ENCODE data around the gene CDH23. TPM values are rescaled to one million over a fixed set of nuclear protein-coding genes. Genes with fewer than 3 reads are reported as not detected.

CDH23 gene
- polyA plus RNA-seq, 2 of the 4 experiments (the other 2 are of a cell fraction), result 1.1 to 2.3 TPM

- no peaks in the 10 kb centered on the region for H3K9me3 ChIP-seq
- ChIA-PET CTCF (interaction anchor here (1.1 to 8.7 kb wide), 4 partner anchors 7 to 44 kb away, joined by 3 to 57 read pairs (median 4); no protein-coding TSS in a partner anchor), POLR2A (interaction anchor here (0.6 kb wide), 1 partner anchor 19 kb away, joined by 3 read pairs; no protein-coding TSS in a partner anchor)
- DNase-seq (ENCODE audit: low read depth in 1 of 2, low spot score in 1 of 2) (no peak), ATAC-seq (no peak), FAIRE-seq (no peak)
- TF ChIP-seq TP53 (CRISPR knock-in tag; IDR thresholded peaks at IDR 0.05), result no peak
- no peak for TF ChIP-seq HES2 (IDR thresholded peaks at IDR 0.05)
- no peak for TF ChIP-seq ELK1 (IDR thresholded peaks at IDR 0.05; ENCODE audit: low read depth, low read length)
- TF ChIP-seq BCL3 (IDR thresholded peaks at IDR 0.05), result no peak
- no peak for TF ChIP-seq HDAC2 (IDR thresholded peaks at IDR 0.05)
- TF ChIP-seq EHMT2 (IDR thresholded peaks at IDR 0.05; ENCODE audit: low read depth), result no peak
- TF ChIP-seq NR3C1 (IDR thresholded peaks at IDR 0.05), result no peak
- no peak for TF ChIP-seq MAFK (IDR thresholded peaks at IDR 0.05; ENCODE audit: partially characterized antibody)
- no peak for TF ChIP-seq RFX5 (IDR thresholded peaks at IDR 0.05)
- no peak for TF ChIP-seq CTCF (IDR thresholded peaks at IDR 0.05)
- TF ChIP-seq PHF8 (IDR thresholded peaks at IDR 0.05; ENCODE audit: borderline replicate concordance, low read depth), result no peak
- TF ChIP-seq MAX (IDR thresholded peaks at IDR 0.05), result no peak
- TF ChIP-seq JUNB (IDR thresholded peaks at IDR 0.05), result no peak
- no peak for TF ChIP-seq RARB (CRISPR knock-in tag; IDR thresholded peaks at IDR 0.05)
- TF ChIP-seq KDM5A (IDR thresholded peaks at IDR 0.05), result no peak
- TF ChIP-seq POLR2A (IDR thresholded peaks at IDR 0.05; ENCODE audit: low read length), result no peak
- no peak for TF ChIP-seq BHLHE40 (IDR thresholded peaks at IDR 0.05; ENCODE audit: low read depth, low read length)
- no peak overlapping the region for H3K4me3 ChIP-seq
- WGBS (ENCODE audit: missing lambda C conversion rate), result 51% methylated on average over 10 of the region's 10 CpGs
- H3K4me1 ChIP-seq, result no peaks in the 10 kb centered on the region
- no peak overlapping the region for H3K27ac ChIP-seq
- no peak overlapping the region for H3K4me2 ChIP-seq
Measured at GRCh38 chr10:71585564-71586290, 189.0 kb downstream of the CDH23 start.

GRCh38 chr10:71587941-71588573 is 191.3 kb downstream of the CDH23 start:
- H3K27ac ChIP-seq, result no peak overlapping the region
- TF ChIP-seq MAX (IDR thresholded peaks at IDR 0.05), result no peak
- TF ChIP-seq POLR2A (IDR thresholded peaks at IDR 0.05; ENCODE audit: low read length), result no peak
- TF ChIP-seq HEYL (CRISPR knock-in tag; IDR thresholded peaks at IDR 0.05), result no peak
- TF ChIP-seq BHLHE40 (IDR thresholded peaks at IDR 0.05; ENCODE audit: low read depth, low read length), result no peak
- ATAC-seq (no peak), DNase-seq (ENCODE audit: low read depth in 1 of 2, low spot score in 1 of 2) (no peak), FAIRE-seq (no peak)
- no peak overlapping the region for H3K4me2 ChIP-seq
- CTCF ChIA-PET, result interaction anchor here (0.8 to 8.7 kb wide), 6 partner anchors 10 to 269 kb away, joined by 3 to 57 read pairs (median 4); partner anchors contain the start of gene SLC29A3
- no peaks in the 10 kb centered on the region for H3K4me1 ChIP-seq
- 42% methylated on average over 8 of the region's 8 CpGs for WGBS (ENCODE audit: missing lambda C conversion rate)
- no peak overlapping the region for H3K4me3 ChIP-seq
- H3K9me3 ChIP-seq, result no peaks in the 10 kb centered on the region
- POLR2A ChIA-PET, result no interaction called here

Measured in A549 (cell line).